AG10803 (cell line): ENCODE measurements around the gene DGCR2.
"Not testable (repeated sequence)": the region's sequence is repeated elsewhere in the genome, so short reads cannot be mapped to it uniquely, and the experiment has no call there.

Source experiments
- DNase-seq: peaks from one replicate; pipeline ENCODE4 v3.0.0; 2010; ENCODE audit warnings: low read depth
- H3K4me3 ChIP-seq: 2 replicates; pipeline ENCODE4 v1.5.1; 2011; ENCODE audit warnings: mild to moderate bottlenecking, low read length, control low read depth
- TF ChIP-seq, protein P1 (sequence below): conservative IDR thresholded peaks from 2 replicates; pipeline ENCODE4 v1.5.1; 2011; ENCODE audit warnings: mild to moderate bottlenecking, low read length, control low read depth, inconsistent platforms

Gene DGCR2

DNA sequence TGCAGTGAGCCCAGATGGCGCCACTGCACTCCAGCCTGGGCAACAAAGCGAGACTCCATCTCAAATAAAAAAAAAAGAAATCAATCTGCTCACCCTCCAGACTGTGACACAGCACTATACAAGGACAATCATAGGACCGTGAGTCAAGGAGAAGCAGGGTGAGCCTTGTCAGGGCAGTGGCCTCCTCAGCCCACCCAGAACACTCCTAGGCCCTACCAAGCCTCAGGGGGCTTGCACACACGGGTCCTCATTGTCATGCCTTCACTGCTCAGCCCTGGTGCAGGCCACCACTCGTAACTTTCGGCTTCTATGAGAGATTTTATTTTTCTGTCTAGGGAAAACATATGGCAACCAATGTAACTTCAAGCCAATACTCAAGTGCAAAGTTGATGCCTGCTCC lies 35.8 kb downstream of the DGCR2 start:
- TF ChIP-seq, protein P1, sequence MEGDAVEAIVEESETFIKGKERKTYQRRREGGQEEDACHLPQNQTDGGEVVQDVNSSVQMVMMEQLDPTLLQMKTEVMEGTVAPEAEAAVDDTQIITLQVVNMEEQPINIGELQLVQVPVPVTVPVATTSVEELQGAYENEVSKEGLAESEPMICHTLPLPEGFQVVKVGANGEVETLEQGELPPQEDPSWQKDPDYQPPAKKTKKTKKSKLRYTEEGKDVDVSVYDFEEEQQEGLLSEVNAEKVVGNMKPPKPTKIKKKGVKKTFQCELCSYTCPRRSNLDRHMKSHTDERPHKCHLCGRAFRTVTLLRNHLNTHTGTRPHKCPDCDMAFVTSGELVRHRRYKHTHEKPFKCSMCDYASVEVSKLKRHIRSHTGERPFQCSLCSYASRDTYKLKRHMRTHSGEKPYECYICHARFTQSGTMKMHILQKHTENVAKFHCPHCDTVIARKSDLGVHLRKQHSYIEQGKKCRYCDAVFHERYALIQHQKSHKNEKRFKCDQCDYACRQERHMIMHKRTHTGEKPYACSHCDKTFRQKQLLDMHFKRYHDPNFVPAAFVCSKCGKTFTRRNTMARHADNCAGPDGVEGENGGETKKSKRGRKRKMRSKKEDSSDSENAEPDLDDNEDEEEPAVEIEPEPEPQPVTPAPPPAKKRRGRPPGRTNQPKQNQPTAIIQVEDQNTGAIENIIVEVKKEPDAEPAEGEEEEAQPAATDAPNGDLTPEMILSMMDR: no peak
- no peak for DNase-seq
- H3K4me3 ChIP-seq: no peak overlapping the region

DNA sequence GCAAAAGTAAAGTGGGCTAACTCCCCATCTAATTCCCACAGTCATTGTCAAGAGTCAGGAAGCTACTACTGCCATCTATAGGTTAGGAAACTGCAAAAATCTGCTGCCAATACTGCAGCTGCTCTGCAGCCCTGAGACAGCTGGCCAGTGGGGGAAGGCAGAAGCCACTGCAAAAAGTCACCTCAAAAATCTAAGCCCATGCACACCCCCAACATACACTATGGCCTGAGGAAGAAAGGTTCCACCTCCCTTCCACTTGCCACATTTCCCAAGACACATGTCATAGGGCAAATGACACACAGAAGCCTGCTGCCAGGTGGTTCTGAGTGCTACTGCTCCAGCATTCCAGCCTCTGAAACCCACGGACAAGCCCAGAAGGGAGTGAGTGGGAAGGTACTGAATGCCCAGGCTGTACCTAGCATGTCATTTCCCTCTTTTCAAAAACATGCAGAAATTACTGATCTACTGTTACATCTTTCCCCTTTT lies 36.9 kb downstream of the DGCR2 start:
- peak; percentile 50 for DNase-seq
- no peak overlapping the region for H3K4me3 ChIP-seq
- TF ChIP-seq, protein P1: peak; percentile 62

DNA sequence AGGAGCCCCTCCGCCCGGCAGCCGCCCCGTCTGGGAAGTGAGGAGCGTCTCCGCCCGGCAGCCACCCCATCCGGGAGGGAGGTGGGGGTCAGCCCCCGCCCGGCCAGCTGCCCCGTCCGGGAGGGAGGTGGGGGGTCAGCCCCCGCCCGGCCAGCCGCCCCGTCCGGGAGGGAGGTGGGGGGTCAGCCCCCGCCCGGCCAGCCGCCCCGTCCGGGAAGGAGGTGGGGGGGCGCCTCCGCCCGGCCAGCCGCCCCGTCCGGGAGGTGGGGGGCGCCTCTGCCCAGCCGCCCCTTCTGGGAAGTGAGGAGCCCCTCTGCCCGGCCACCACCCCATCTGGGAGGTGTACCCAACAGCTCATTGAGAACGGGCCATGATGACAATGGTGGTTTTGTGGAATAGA lies 37.6 kb downstream of the DGCR2 start:
- not testable (repeated sequence) for DNase-seq

DNA sequence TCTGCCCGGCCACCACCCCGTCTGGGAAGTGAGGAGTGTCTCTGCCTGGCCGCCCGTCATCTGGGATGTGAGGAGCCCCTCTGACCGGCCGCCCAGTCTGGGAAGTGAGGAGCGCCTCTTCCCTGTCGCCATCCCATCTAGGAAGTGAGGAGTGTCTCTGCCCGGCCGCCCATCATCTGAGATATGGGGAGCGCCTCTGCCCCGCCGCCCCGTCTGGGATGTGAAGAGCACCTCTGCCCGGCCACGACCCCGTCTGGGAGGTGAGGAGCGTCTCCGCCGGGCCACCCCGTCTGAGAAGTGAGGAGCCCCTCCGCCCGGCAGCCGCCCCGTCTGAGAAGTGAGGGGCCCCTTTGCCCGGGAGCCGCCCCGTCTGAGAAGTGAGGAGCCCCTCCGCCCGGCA lies 38.1 kb downstream of the DGCR2 start:
- not testable (repeated sequence) for DNase-seq

More for the DNA sequence above, 37.6 kb downstream of the DGCR2 start:
- not testable (repeated sequence) for H3K4me3 ChIP-seq

DNA sequence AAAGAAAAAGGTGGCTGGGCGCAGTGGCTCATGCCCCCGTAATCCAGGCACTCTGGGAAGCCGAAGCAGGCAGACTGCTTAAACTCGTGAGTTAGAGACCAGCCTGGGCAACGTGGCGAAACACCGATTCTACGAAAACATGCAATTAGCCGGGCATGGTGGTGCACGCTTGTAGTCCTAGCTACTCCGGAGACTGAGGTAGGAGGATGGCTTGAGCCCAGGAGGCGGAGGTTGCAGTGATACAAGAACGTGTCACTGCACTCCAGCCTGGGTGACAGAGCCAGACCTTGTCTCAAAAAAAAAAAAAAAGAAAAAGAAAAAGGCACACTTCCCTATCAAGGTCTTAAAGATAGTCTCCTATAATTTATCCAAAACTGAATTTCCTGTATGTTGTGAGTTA lies 39.4 kb downstream of the DGCR2 start:
- no peak overlapping the region for H3K4me3 ChIP-seq
- TF ChIP-seq, protein P1: no peak
- no peak for DNase-seq

More for the DNA sequence above, 38.1 kb downstream of the DGCR2 start:
- H3K4me3 ChIP-seq: not testable (repeated sequence)

DNA sequence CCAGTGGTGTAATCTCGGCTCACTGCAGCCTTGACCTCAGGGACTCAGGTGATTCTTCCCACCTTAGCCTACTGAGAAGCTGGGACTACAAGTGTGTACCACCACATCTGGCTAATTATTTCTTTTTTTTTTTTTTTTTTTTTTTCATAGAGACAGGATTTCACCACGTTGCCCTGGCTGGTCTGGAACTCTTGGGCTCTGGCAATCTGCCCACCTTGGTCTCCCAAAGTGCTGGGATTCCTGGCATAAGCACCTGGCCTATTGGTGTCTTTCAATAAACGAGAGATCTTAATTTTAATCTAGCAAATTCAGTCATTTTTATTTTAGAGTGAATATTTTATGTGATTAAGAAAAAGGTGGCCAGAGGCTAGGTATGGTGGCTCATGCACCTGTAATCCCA lies 40.1 kb downstream of the DGCR2 start:
- TF ChIP-seq, protein P1: no peak
- no peak for DNase-seq
- no peak overlapping the region for H3K4me3 ChIP-seq

DNA sequence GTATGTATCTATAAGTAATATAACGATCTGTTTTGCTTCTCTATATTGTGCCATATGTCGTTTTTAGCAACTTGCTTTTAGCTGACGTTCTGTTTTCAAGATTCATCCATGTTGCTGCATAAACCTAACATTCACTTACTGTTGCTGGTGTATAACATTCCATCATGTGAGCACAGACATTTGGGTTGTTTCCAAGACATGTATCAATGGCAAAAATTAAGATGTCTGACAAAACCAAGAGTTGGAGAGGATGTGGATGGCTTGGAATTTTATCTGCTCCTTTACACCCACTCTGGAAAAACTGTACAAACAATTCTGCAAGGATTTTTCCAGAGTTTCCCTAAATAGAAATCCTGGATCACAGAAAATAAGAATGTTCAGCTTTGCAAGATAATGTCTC lies 40.9 kb downstream of the DGCR2 start:
- TF ChIP-seq, protein P1: no peak
- no peak for DNase-seq
- H3K4me3 ChIP-seq: no peak overlapping the region

DNA sequence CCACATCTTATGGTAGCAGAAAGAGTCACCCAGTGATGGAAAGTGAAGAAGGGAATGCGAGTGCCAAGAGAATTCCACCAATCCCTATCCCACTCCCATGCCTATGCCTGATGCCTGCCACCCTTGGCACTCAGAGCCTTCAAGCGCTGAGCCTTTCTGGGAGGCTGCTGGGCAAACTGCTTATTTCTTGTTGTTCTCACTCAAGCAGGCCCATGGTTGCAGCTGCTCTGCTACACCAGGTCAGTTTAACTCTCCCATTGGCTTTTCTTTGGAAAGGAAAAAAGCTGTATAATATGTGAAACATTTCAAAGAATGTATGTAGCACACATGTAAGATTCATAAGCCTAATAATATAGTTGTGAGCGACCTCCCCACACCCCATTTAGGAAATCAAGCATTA lies 41.4 kb downstream of the DGCR2 start:
- no peak for DNase-seq
- H3K4me3 ChIP-seq: no peak overlapping the region
- TF ChIP-seq, protein P1: no peak
